GM21526 (cell line): ENCODE results near the gene SIX3.

Source experiments
- ATAC-seq: cut with Tn5 transposase; IDR thresholded peaks from one replicate; pipeline ENCODE4 v1.9.1; 2021; ENCODE audit warnings: moderate library complexity; ENCODE audit not compliant: unreplicated experiment, low FRiP score

The SIX3 gene

DNA sequence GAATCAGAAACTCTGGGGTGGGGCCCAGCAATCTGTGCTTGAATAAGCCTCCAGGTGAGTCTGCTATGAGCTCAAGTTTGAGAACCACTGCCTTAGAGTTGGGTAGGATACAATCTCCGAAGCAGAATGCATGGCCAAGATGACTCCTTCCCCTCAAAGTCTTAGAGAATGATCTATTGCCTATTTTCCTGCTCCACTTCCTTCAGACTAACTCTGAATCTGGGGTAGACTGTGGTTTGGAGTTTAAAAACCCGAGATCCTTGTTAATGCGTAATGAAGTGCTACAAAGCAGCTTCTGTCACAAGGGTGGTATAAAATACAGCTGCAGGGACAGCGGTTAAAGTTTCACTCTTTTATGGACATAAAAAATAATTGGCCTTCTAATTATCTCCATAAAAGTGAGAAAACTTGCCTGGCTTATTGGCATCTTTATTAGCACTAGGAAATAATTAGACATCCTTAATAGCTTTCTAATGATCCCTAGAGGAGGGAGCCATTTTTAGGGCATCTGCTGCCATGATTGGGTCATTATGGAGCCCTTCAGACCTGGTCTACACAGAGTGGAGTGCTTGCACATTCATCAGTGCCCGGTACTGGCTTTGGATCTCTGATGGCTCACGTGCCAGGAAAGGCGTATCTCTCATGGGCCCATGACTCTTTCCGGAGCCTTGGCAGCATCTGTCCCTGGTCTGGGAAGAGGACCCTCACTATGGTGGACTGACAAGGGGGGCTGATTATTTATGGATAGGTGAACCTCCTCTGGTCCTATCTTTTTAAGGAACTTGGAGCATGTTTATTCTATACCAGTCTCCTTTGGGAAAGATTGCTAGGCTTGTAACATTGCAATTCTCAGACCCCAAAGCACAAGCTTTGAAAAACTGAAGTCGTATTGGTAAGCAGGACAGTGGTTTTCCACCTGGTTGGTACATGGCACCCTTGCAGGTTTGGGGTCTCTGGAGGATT lies 39.5 kb downstream of the SIX3 start:
- ATAC-seq, result no peak

DNA sequence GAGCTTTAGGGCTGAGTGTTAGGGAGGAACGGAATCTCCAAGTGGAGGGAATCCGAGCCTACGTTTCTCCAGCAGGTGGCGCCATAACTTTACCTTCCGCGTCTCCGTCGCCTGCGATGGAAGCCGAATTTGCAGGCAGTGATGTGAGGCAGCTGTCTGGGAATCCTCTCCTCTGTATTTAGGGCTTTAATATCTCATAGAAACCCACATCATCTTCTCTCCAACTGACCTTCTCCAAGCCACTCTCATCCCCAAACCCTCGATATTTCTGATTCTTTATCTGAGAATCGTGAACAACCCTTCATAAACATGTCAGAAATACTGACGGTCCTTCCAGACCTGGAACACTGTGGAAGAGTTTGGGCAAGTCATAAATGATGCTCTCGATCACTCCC lies 40.2 kb downstream of the SIX3 start:
- ATAC-seq, result no peak

DNA sequence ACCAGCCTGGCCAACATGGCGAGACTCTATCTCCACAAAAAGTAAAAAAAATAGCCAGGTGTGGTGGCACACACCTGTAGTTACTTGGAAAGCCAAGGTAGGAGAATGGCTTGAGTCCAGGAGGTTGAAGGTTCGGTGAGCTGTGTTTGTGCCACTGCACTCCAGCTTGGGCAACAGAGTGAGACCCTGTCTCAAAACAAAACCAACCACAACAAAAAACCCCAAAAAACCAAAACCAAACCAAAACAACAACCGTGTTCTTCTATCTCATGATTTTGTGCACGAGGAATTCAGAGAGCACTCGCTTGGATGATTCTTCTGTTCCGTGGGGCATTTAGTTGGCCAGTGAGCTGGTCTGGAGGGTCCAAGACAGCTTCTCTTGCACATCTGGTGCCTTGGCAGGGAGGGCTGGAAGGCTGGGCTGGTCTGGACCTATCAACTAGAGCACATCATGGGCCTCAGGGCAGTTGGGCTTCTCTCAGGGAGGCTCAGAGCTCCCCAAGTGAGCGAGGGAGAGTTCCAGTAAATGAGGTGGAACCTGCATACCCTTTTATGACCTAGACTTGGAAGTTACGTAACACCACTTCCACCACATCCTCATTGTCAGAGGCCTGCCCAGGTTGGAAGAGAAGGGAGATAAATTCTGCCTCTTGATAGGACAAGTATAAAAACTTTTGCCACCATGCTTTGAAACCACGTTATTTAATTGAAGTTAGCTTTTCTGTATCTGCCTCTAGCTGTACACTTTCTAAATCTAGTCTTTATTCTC lies 42.5 kb downstream of the SIX3 start:
- no peak for ATAC-seq

DNA sequence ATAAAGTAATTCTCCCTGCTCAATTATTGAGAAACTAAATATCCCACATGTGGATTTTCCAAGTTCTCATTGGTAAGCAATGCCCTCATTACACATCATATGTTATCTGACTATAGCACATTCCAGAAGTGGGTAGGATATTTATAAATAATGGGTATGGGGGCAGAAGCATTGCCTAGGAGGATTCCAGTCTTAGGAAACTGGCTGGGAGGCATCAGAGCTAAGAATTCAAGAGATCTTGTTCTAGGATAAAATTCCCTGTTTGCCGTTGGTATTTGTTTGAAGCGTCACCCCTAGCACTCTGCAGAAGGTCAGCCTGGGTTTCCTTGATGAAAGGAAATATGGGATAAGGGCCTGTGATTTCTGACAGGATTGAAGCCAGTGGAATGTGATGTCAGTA lies 47.7 kb downstream of the SIX3 start:
- no peak for ATAC-seq

DNA sequence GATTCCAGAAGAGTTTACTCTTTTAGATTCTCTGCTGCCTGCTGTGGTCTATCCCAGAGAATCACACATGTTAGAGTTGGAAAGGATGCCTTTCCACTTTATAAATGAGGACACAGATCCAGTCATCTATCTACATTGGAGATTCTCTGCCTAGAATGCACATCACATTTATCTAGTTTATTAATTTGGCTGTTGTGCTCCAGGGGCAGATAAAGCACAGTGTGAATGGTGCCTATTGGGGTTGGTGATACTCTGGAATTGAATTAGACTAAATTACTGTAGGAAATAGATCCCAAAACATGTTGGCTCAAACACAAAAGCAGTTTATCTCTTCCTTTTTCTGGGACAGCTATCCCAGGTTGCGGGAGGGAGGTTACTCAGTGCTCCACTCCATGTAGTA lies 52.9 kb downstream of the SIX3 start:
- ATAC-seq, result no peak
